ENCODE results near the gene CREB3L1.

DNA sequence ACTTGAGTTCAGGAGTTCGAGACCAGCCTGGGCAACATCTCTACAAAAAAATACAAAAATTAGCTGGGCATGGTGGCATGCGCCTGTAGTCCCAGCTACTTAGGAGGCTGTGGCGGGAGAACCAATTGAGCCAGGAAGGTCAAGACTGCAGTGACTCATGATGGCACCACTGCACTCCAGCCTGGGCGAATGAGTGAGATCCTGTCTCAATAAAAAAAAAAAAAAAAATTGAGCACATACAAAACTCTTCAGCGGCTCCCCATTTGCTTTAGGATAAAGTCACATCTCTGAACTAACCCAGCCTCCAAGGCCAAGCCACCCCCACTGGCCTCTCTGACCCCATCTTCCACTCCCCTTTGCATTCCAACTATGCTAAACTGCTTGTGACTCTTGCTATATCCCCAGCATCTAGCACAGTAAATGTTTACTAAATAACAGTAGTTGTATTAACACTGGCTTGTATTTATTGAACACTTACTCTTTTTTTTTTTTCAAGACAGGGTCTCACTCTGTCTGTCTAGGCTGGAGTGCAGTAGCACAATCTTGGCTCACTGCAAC lies 28.9 kb downstream of the CREB3L1 start:
- TF ChIP-seq, protein P1, sequence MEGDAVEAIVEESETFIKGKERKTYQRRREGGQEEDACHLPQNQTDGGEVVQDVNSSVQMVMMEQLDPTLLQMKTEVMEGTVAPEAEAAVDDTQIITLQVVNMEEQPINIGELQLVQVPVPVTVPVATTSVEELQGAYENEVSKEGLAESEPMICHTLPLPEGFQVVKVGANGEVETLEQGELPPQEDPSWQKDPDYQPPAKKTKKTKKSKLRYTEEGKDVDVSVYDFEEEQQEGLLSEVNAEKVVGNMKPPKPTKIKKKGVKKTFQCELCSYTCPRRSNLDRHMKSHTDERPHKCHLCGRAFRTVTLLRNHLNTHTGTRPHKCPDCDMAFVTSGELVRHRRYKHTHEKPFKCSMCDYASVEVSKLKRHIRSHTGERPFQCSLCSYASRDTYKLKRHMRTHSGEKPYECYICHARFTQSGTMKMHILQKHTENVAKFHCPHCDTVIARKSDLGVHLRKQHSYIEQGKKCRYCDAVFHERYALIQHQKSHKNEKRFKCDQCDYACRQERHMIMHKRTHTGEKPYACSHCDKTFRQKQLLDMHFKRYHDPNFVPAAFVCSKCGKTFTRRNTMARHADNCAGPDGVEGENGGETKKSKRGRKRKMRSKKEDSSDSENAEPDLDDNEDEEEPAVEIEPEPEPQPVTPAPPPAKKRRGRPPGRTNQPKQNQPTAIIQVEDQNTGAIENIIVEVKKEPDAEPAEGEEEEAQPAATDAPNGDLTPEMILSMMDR (conservative IDR thresholded peaks at IDR 0.05; ENCODE audit: low read length) = no peak
- TF ChIP-seq EZH2phosphoT487 (IDR thresholded peaks at IDR 0.05; ENCODE audit: borderline replicate concordance) = no peak

All from Loucy (cell line).